Neural cell (in vitro differentiated cells): Measurements from ENCODE around the gene SDK2. TPM values are rescaled to one million over a fixed set of nuclear protein-coding genes. Genes with fewer than 3 reads are reported as not detected.

Experiments
- H2AFZ ChIP-seq: fragments of 200-600, 300-800 bp; sonication (generic), shearing (Covaris generic); 2 replicates; pipeline ENCODE4 v1.6.0; 2014; ENCODE audit warnings: low read depth, mild to moderate bottlenecking, antibody characterized with exemption, low read length, moderate library complexity
- H3F3A ChIP-seq: fragments of 200-600 bp; shearing (Covaris generic); 2 replicates; pipeline ENCODE4 v1.6.1; 2016; ENCODE audit warnings: mild to moderate bottlenecking, moderate library complexity, mixed read lengths, antibody characterized with exemption, low read length; ENCODE audit not compliant: insufficient read depth, poor library complexity, severe bottlenecking
- H3K27ac ChIP-seq: fragments of 200-600, 300-800 bp; sonication (generic), shearing (Covaris generic); 2 replicates; pipeline ENCODE4 v1.5.1; 2014; ENCODE audit warnings: mild to moderate bottlenecking, low read length, moderate library complexity
- H3K27me3 ChIP-seq: fragments of 300-800, 200-600 bp; sonication (generic), shearing (Covaris generic); 2 replicates; pipeline ENCODE4 v1.6.0; 2014; ENCODE audit warnings: mild to moderate bottlenecking, low read depth, low read length, moderate library complexity; ENCODE audit not compliant: insufficient read depth
- H3K36me3 ChIP-seq: fragments of 300-800, 200-600 bp; sonication (generic), shearing (Covaris generic); 2 replicates; pipeline ENCODE4 v1.5.1; 2014; ENCODE audit warnings: mild to moderate bottlenecking, antibody characterized with exemption, low read length, moderate library complexity; ENCODE audit not compliant: insufficient read depth
- H3K4me2 ChIP-seq: fragments of 300-800, 200-600 bp; sonication (generic), shearing (Covaris generic); 2 replicates; pipeline ENCODE4 v1.6.0; 2014; ENCODE audit warnings: mild to moderate bottlenecking, low read length
- H3K4me3 ChIP-seq: fragments of 300-800, 200-600 bp; sonication (generic), shearing (Covaris generic); 2 replicates; pipeline ENCODE4 v1.5.1; 2014; ENCODE audit warnings: mild to moderate bottlenecking, low read length, moderate library complexity
- H3K79me2 ChIP-seq: fragments of 200-600 bp; shearing (Covaris generic); replicated peaks from 2 replicates; pipeline ENCODE4 v1.6.0; 2014; ENCODE audit warnings: mild to moderate bottlenecking, low read length, moderate library complexity; ENCODE audit not compliant: insufficient read depth
- H3K9ac ChIP-seq: fragments of 300-800, 200-600 bp; sonication (generic), shearing (Covaris generic); 2 replicates; pipeline ENCODE4 v1.6.1; 2016; ENCODE audit warnings: mild to moderate bottlenecking, low read length, mixed read lengths
- H3K9me2 ChIP-seq: fragments of 200-600 bp; shearing (Covaris generic); 2 replicates; pipeline ENCODE4 v1.6.1; 2016; ENCODE audit warnings: mild to moderate bottlenecking, low read length, mixed read lengths; ENCODE audit not compliant: insufficient read depth
- H3K9me3 ChIP-seq: fragments of 200-600, 300-800 bp; sonication (generic), shearing (Covaris generic); 2 replicates; pipeline ENCODE4 v1.6.1; 2016; ENCODE audit warnings: mild to moderate bottlenecking, mixed run types, low read length, moderate library complexity, mixed read lengths
- H4K20me1 ChIP-seq: fragments of 200-600 bp; shearing (Covaris generic); 2 replicates; pipeline ENCODE4 v1.6.1; 2016; ENCODE audit warnings: mild to moderate bottlenecking, mixed run types; ENCODE audit not compliant: insufficient read depth
- CTCF ChIP-seq: fragments of 450-650 bp; IDR thresholded peaks from 2 replicates; pipeline ENCODE4 v1.5.1; 2014; ENCODE audit warnings: antibody characterized with exemption, mild to moderate bottlenecking, moderate library complexity; ENCODE audit not compliant: poor library complexity, severe bottlenecking
- EP300 ChIP-seq: fragments of 450-650 bp; conservative IDR thresholded peaks from 2 replicates; pipeline ENCODE4 v1.6.1; 2014; ENCODE audit warnings: antibody characterized with exemption, mild to moderate bottlenecking, moderate library complexity; ENCODE audit not compliant: poor library complexity, severe bottlenecking
- EZH2 ChIP-seq: fragments of 200-600, 300-800 bp; shearing (Covaris generic), sonication (generic); IDR thresholded peaks from 2 replicates; pipeline ENCODE4 v1.6.1; 2014; ENCODE audit warnings: antibody characterized with exemption, low read length, borderline replicate concordance, mild to moderate bottlenecking; ENCODE audit not compliant: insufficient read depth, poor library complexity, severe bottlenecking
- MXI1 ChIP-seq: fragments of 450-650 bp; conservative IDR thresholded peaks from 2 replicates; pipeline ENCODE4 v1.6.1; 2014; ENCODE audit warnings: antibody characterized with exemption, mild to moderate bottlenecking; ENCODE audit not compliant: poor library complexity, severe bottlenecking
- POLR2AphosphoS5 ChIP-seq: IDR thresholded peaks from 2 replicates; pipeline ENCODE4 v1.6.1; 2012
- RAD21 ChIP-seq: fragments of 450-650 bp; conservative IDR thresholded peaks from 2 replicates; pipeline ENCODE4 v1.6.1; 2014; ENCODE audit warnings: antibody characterized with exemption, mild to moderate bottlenecking, moderate library complexity
- REST ChIP-seq: IDR thresholded peaks from 2 replicates; pipeline ENCODE4 v1.6.1; 2012; ENCODE audit warnings: borderline replicate concordance
- SMC3 ChIP-seq: fragments of 450-650 bp; conservative IDR thresholded peaks from 2 replicates; pipeline ENCODE4 v1.6.1; 2014; ENCODE audit warnings: antibody characterized with exemption, mild to moderate bottlenecking, moderate library complexity; ENCODE audit not compliant: poor library complexity
- TAF1 ChIP-seq: IDR thresholded peaks from 2 replicates; pipeline ENCODE4 v1.6.1; 2012; ENCODE audit warnings: low read depth
- polyA plus RNA-seq: library from polyadenylated mRNA; depleted of rRNA; stranded (reverse); fragments of >200 nt; gene quantifications from 2 replicates; pipeline ENCODE4 v1.2.3, GENCODE V29; 2014

Gene SDK2
- polyA plus RNA-seq, 1 donor from 2014 or later, result 0.73 TPM

DNA sequence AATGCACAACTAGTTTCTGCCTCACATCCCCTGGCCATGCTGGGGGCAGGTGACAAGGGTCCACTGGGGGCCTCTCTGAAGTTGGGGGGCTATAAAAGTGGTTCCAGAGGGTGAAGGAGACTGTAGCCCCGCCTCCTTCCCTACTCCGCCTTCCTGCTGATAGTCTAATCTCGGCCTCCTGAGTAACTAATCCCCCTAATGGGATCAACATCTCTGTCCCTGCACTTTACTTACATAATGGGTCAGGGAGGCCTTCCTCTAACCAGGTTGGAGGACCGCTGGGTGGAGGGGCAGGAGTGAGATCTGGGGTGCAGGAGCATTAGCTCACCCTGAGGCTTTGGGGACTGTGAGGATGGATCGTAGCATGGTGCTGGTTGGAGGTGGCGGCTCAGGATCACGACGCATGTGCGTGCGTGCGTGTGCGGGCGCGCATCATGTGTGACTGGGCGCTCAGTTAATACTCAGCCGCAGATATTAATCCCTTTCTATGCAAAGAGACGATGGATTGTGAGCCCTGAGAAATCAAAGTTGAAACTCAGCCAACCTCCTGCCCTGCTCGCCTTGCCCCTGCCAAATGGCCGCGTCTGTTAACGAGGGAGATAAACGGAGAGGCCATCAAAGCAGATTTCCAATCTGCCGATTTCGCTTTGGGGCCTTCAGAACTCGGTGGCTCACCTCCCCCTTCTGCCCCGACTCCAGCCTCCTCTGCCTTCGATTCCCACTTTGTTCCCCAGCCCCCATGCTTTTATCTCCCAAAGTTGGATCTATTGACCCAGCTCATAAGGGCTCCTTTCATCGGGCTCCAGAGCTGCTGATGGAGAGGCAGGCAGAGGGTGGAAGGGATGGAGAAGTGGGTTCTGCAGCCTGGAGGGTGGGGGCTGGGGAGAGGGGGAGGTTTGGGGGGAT lies 107.3 kb downstream of the SDK2 start:
- TF ChIP-seq SMC3 (no peak), MXI1 (no peak), EP300 (no peak), RAD21 (no peak), CTCF (no peak), EZH2 (no peak), TAF1 (no peak), REST (no peak), POLR2AphosphoS5 (no peak)
- no peak overlapping the region for H3K4me2 ChIP-seq
- no peak overlapping the region for H3K27ac ChIP-seq
- H3K4me3 ChIP-seq, result no peak overlapping the region
- no peaks in the 10 kb centered on the region for H3K36me3 ChIP-seq
- no peaks in the 10 kb centered on the region for H3K9me2 ChIP-seq
- H3F3A ChIP-seq, result no peaks in the 10 kb centered on the region
- no peaks in the 10 kb centered on the region for H3K79me2 ChIP-seq
- H3K27me3 ChIP-seq, result no peaks in the 10 kb centered on the region
- H3K9me3 ChIP-seq, result no peaks in the 10 kb centered on the region
- no peaks in the 10 kb centered on the region for H4K20me1 ChIP-seq
- no peak overlapping the region for H3K9ac ChIP-seq
- H2AFZ ChIP-seq, result no peak overlapping the region

GRCh38 chr17:73535746-73536145 lies 108.5 kb downstream of the SDK2 start:
- Histone ChIP-seq H3K79me2 (no peaks in the 10 kb centered on the region), H3F3A (no peaks in the 10 kb centered on the region), H3K9me2 (no peaks in the 10 kb centered on the region), H3K27me3 (no peaks in the 10 kb centered on the region), H3K4me2 (no peak overlapping the region), H3K36me3 (no peaks in the 10 kb centered on the region), H3K27ac (no peak overlapping the region), H4K20me1 (no peaks in the 10 kb centered on the region), H3K4me3 (no peak overlapping the region), H2AFZ (no peak overlapping the region), H3K9me3 (no peaks in the 10 kb centered on the region), H3K9ac (no peak overlapping the region)
- TF ChIP-seq EP300 (no peak), EZH2 (no peak), POLR2AphosphoS5 (no peak), TAF1 (no peak), CTCF (no peak), RAD21 (no peak), SMC3 (no peak), MXI1 (no peak), REST (no peak)
